ENCODE results near the gene SLC1A2. TPM values are rescaled to one million over a fixed set of nuclear protein-coding genes. Genes with fewer than 3 reads are reported as not detected.

SLC1A2 gene
- total and polyA plus RNA-seq, 2 of the 4 experiments (the other 2 are of a cell fraction) = 0.15 to 0.54 TPM

GRCh38 chr11:35424157-35424940 is 5.0 kb upstream of the SLC1A2 start:
- Histone ChIP-seq H3K18ac (ENCODE audit: low read depth, low read length) (no peak overlapping the region), H2AK5ac (ENCODE audit: low read depth, low read length) (no peak overlapping the region), H4K91ac (ENCODE audit: insufficient read depth, low read depth, low read length) (no peak overlapping the region), H3K56ac (ENCODE audit: extremely low read depth, insufficient read depth, low read length) (no peak overlapping the region), H3K79me1 (ENCODE audit: low read depth in 1 of 2, low read length in 2 of 2) (peaks cover 0 to 7% of the 10 kb centered on the region in 2 experiments; a peak in 1 of 4 replicates), H3K23ac (ENCODE audit: low read depth, low read length) (no peak overlapping the region), H3K4me3 (ENCODE audit: insufficient read depth, low read depth, low read length) (no peak overlapping the region), H2BK5ac (ENCODE audit: low read depth, low read length, poor library complexity, severe bottlenecking) (peak overlapping the region; percentile 40), H3K36me3 (ENCODE audit: control insufficient read depth, insufficient read depth, low read length) (peaks cover 16% of the 10 kb centered on the region), H3K27ac (ENCODE audit: insufficient read depth, low read length) (no peak overlapping the region), H3K9ac (ENCODE audit: low read depth, low read length) (no peak overlapping the region), H3K4me1 (ENCODE audit: control insufficient read depth, insufficient read depth, low read length) (peaks cover 5% of the 10 kb centered on the region; the same call in 1 of the 2 replicates), H4K8ac (ENCODE audit: low read depth in 2 of 2, low read length in 2 of 2) (no peak overlapping the region), H2AFZ (replicated peaks; ENCODE audit: low read length, poor library complexity) (no peak overlapping the region), H2BK120ac (ENCODE audit: low read depth, low read length) (no peak overlapping the region), H3K9me1 (ENCODE audit: insufficient read depth, low read length) (peaks cover 5% of the 10 kb centered on the region; the same call in 1 of the 2 replicates), H2AK9ac (replicated peaks; ENCODE audit: low read depth, low read length, poor library complexity) (no peak overlapping the region), H3K14ac (replicated peaks; ENCODE audit: low read depth, low read length) (no peak overlapping the region), H2BK15ac (ENCODE audit: low read depth, low read length) (no peak overlapping the region), H3K27me3 (ENCODE audit: control insufficient read depth, insufficient read depth, low read length) (peaks cover 7% of the 10 kb centered on the region), H3K4me2 (ENCODE audit: low read depth, low read length) (peak overlapping the region; percentile 56; the same call in 1 of the 2 replicates), H4K5ac (ENCODE audit: low read depth, low read length) (no peak overlapping the region), H2BK20ac (ENCODE audit: low read depth, low read length) (no peak overlapping the region), H3K9me3 (ENCODE audit: control insufficient read depth, insufficient read depth, low read length) (no peaks in the 10 kb centered on the region), H3K4ac (ENCODE audit: low read depth, low read length) (no peak overlapping the region), H4K20me1 (ENCODE audit: insufficient read depth, low read length) (no peaks in the 10 kb centered on the region; the same call in 1 of the 2 replicates)
- dilution Hi-C loops (cut with HindIII; ENCODE audit: low sequenced_read_pairs, unreplicated experiment) = no loop called here
- in situ Hi-C loops (cut with MboI; ENCODE audit: low sequenced_read_pairs) = no loop called here
- ChIA-PET POLR2A (ENCODE audit: unreplicated experiment) (interaction anchor here (0.6 kb wide), 1 partner anchor 57 kb away, joined by 4 read pairs; no protein-coding TSS in a partner anchor), CTCF (interaction anchor here (0.6 kb wide), 1 partner anchor 1084 kb away, joined by 4 read pairs; no protein-coding TSS in a partner anchor)
- no TSS peak for BruUV-seq (replicated peaks)
- ATAC-seq (ENCODE audit: low read depth) = peak; percentile 40; the same call in 1 of the 2 replicates
- DNase-seq = peak; percentile 77
- no CpG with 5 or more reads among the region's 4 CpGs for WGBS, 2 experiments (ENCODE audit: extremely low coverage in 2 of 2, insufficient read length in 1 of 2)
- intact Hi-C loops (cut with micrococcal nuclease) = no loop called here
- TF ChIP-seq ELK1 (IDR thresholded peaks at IDR 0.05; ENCODE audit: borderline replicate concordance, low read depth, low read length) (no peak), MAZ (IDR thresholded peaks at IDR 0.05; ENCODE audit: borderline replicate concordance, low read depth, low read length) (no peak), BHLHE40 (IDR thresholded peaks at IDR 0.05; ENCODE audit: low read depth, low read length) (no peak), SMC3 (IDR thresholded peaks at IDR 0.05; ENCODE audit: low read depth, low read length) (no peak), USF2 (IDR thresholded peaks at IDR 0.05; ENCODE audit: low read depth, low read length) (no peak), RFX5 (IDR thresholded peaks at IDR 0.05; ENCODE audit: low read depth, low read length) (no peak), MAFK (IDR thresholded peaks at IDR 0.05; ENCODE audit: low read depth, low read length) (no peak), CTCF (conservative IDR thresholded peaks at IDR 0.05; ENCODE audit: low read depth, low read length) (no peak), NFE2L2 (IDR thresholded peaks at IDR 0.05; ENCODE audit: low read depth, low read length) (no peak), MXI1 (IDR thresholded peaks at IDR 0.05; ENCODE audit: borderline replicate concordance, low read depth, low read length) (no peak), CHD1 (IDR thresholded peaks at IDR 0.05; ENCODE audit: low read depth, low read length) (no peak), RAD21 (IDR thresholded peaks at IDR 0.05; ENCODE audit: low read length) (no peak), CEBPB (IDR thresholded peaks at IDR 0.05; ENCODE audit: low read depth, low read length) (no peak), FOS (IDR thresholded peaks at IDR 0.05; ENCODE audit: low read depth, low read length) (no peak), POLR2A (IDR thresholded peaks at IDR 0.05; ENCODE audit: low read depth, low read length) (no peak)

Data from IMR-90 (cell line).